NB4 (cell line): ENCODE data around the gene RSPH1.

Experiments used
- CTCF ChIP-seq: IDR thresholded peaks from one replicate; pipeline ENCODE4 v1.5.1; 2012; ENCODE audit warnings: low read depth, low read length
- MYC ChIP-seq: IDR thresholded peaks from 2 replicates; pipeline ENCODE4 v1.6.1; 2011; ENCODE audit warnings: low read depth, low read length
- POLR2A ChIP-seq: IDR thresholded peaks from 2 replicates; pipeline ENCODE4 v1.6.1; 2011; ENCODE audit warnings: mild to moderate bottlenecking; ENCODE audit not compliant: insufficient read length; ENCODE audit errors: extremely low read depth

GRCh38 chr21:42536601-42537000 is 40.6 kb upstream of the RSPH1 start:
- no peak for TF ChIP-seq POLR2A
- TF ChIP-seq CTCF: no peak
- TF ChIP-seq MYC: no peak
